GM18909 (cell line): ENCODE measurements around the gene TLR1.
"Not testable (repeated sequence)": the region's sequence is repeated elsewhere in the genome, so short reads cannot be mapped to it uniquely, and the experiment has no call there.

Source experiments
- ATAC-seq: cut with Tn5 transposase; IDR thresholded peaks from one replicate; pipeline ENCODE4 v1.9.1; 2021; ENCODE audit warnings: mild to moderate bottlenecking; ENCODE audit not compliant: unreplicated experiment, poor library complexity

TLR1 gene

DNA sequence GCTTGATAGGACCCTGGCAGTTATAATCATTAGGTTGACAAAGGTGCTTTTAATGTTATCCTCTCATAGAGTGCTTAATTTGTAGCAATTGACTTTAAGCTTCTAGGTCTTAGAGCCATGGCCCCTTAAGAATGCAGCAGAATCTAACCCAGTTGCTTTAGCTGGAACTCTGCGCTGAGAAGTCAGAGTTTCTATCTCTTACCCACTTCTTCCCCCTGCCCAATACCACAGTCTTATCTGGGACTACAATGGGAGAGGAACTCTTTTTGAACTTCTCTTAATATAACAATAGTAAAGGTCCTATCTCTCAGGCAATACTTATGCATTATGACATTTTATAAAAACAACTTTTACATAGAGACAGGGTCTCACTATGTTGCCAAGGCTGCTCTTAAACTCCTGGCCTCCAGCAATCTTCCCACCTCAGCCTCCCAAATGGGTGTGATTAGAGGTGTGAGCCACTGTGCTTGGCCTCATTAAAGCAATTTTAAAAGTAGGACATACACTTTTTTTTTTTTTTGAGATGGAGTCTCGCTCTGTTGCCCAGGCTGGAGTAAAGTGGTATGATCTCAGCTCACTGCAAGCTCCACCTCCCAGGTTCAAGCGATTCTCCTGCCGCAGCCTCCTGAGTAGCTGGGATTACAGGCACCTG is 23.6 kb downstream of the TLR1 start:
- no peak for ATAC-seq

DNA sequence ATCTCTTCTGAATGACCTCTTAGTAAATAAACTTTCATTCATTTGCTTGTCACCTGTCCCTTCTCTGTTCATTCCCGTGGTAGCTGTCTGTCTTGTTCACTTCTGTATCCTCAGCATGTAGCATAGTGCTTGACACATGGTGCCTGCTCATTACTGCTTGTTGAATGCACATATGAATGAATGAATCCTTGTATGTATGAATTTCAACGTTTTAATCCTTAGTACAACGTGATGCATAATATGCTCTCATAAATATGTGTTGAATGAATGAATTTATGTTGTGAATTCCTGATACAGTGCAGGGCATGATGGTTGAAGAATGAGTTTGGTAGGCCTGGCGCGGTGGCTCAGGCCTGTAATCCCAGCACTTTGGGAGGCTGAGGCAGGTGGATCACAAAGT is 24.8 kb downstream of the TLR1 start:
- ATAC-seq = no peak

DNA sequence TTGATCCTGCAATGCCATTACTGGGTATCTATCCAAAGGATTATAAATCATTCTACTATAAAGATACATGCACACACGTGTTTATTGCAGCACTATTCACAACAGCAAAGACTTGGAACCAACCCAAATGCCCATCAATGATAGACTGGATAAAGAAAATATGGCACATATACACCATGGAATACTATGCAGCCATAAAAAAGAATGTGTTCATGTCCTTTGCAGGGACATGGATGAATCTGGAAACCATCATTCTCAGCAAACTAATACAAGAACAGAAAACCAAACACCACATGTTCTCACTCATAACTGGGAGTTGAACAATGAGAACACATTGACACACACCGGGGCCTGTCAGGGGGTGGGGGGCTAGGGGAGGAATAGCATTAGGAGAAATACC is 26.7 kb downstream of the TLR1 start:
- not testable (repeated sequence) for ATAC-seq

DNA sequence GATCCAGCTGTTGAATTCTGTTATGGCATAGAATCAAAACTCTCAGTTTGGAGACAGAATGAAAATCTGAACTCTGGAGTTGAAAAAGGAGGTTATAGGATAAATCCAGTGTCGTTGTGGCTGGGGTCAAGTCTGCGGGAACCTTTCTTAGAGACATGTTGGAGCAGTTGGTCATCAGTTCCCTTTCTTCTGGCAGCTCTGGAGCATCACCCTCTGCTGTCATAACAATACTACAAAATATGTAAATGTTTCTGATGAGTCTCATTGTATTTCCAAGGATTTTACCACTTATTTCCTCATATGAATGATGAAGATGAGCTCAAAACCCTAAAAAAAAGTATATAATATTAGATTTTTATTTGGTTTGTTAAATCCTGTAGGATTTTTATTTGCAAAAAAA is 29.3 kb downstream of the TLR1 start:
- ATAC-seq = no peak

DNA sequence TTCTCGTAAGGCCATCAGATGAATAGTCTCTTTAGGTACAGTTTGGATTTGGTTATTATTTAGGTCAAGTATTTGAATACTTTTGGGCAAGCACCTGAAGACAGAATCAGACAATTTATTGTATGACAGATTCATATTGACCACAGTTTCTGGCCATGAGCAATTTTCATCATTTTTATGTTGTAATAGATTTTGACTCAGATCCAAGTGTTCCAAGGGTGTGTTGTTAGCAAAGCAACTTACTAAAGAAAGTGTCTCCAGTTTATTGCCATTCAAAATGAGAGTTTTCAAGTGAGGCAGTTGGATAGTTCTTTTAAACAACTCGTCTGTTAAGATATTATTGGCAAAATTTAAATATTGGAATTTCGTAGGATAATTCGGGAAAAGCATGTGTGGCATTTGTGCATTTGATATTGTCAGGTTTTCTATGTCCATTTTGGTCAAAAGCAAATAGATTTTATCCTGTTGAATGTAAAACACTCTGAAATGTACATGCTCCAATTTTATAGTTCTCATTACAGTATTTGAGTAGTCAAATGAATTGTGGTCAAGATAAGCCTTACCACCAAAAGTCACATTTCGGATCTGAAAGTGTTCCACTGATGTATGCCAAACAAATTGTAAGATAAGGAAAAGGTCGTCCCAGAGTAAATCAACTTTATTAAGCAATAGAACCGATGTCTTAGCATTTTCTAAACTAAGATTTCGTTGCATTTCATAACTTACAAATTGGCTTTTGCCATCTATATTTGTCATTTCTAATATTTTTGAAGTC is 30.2 kb downstream of the TLR1 start:
- ATAC-seq = no peak

DNA sequence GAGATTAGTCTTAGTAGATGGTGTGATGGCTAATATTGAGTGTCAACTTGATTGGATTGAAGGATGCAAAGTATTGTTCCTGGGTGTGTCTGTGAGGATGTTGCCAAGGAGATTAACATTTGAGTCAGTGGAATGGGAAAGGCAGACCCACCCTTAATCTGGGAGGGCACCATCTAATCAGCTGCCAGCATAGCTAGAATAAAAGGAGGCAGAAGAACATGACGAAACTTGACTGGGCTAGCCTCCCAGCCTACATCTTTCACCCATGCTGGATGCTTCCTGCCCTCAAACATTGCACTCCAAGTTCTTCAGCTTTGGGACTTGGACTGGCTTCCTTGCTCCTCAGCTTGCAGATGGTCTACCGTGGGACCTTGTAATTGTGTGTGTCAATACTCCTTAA is 34.3 kb downstream of the TLR1 start:
- not testable (repeated sequence) for ATAC-seq

DNA sequence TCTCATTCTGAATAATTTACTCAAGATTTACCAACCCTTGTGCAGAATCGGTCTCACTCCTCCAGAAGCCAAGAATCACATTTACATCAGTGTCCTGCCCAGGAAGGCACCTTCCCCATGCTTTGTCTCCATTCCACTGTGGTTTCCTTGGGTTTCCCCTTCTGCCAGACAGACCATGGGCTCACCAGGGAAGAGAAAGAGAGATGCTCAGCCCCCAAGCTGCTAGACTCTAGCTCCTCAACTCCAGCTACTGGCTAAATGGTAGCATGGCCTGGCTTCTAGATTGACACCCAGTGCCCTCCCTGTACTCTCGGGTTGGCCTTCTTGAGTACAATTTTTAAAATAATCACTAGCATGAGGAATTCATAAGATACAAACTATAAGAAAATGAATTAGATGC is 34.7 kb downstream of the TLR1 start:
- no peak for ATAC-seq

DNA sequence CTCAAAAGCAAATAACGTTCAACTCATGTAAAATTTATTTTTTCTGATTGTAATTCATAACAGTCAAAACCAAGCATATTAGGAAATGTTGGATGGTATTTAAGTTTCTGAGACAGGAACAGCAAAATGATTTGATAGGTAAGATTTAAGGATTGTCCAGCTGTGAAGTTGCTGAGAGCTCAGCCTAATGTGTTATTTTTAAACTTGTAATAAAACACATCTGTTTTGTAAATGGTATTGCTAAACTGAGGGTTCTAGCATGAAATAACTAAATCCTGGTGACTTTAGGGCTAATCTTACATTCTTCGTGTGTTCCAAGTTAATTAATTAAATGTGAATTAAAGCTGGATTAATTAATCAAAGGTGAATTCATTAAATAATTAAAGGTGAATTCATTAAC is 35.1 kb downstream of the TLR1 start:
- no peak for ATAC-seq

DNA sequence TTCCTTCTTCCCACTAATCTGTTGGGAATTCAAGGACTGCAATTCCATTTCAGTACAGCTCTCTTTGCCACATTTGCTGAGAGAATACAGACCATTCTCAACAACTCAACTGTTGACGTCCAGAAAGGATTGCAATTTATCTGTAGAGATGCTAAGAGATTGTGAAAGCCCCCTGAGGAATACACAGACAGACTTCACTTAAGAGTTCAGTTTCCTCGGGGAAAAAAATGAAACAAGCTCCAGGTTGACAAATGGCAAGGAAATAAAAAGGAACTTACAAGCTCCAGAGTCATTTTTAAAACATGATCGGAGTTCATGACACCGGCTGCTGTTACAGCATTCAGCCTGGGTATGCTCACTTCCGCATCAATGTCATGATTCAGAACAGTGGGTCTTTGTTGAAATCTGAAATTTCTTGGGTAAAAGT is 35.6 kb downstream of the TLR1 start:
- no peak for ATAC-seq

DNA sequence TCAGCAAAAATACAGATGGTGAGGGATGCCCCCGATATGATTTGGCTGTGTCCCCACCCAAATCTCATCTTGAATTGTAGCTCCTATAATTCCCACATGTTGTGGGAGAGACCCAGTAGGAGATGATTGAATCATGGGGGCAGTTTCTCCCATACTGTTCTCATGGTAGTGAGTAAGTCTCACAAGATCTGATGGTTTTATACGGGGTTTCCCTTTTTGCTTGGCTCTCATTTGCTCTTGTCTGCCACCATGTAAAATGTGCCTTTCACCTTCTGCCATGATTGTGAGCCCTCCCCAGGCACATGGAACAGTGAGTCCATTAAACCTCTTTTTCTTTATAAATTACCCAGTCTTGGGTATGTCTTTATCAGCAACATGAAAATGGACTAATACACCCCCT is 37.7 kb downstream of the TLR1 start:
- not testable (repeated sequence) for ATAC-seq

DNA sequence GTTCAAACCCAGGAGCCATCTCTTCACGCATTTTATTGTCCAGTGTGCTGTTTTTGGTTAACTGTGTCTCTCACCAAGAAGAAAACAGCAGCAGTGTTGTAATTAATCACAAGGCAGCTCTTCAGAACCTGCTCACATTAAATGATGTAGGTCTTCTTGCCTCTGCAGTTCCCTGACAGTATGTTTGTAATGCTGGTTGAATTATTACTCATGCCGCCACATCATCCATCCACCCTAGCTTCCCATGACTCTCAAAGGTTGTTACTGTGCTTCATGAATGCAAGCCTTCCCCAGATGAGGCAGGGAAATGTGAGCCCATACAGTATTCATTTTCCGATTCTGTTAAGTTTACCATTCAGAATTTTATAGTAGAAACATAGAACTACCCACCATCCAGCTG is 39.2 kb downstream of the TLR1 start:
- ATAC-seq = no peak

DNA sequence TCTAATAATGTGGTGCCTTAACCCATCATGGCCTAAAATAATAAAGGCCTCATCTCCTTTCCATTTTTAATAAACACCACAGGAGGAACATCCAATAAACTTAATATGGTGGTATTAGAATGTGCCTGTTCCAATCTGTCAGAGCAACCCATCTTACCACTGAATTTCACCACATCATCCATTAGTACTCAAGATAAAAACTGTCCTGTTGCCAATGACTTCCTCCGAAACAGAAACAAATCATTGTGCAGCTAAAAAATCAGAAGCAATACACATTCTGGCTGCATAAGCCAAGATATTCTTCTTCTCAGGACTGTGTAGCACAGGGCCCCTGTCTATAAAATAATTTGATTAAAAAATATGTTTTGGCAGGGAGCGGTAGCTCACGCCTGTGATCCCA is 40.3 kb downstream of the TLR1 start:
- no peak for ATAC-seq

DNA sequence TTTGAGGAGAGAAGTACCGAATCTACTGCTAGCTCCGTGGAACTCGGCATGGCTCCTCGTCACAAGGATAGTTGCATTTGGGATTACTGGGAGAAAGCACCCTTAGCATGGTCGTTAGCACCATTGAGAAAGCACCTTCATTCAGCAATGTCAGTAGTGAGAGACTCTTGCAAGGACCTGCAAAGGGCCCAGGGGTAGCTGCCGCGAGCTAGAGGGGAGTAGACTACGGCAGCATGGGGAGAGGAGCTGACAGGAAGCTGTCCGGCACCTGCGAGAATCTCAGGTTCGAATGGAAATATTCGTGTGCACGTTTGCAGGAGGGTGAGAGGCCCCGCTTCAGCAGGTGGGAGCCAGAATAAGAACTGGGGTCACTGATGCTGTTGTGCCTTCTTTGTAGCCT is 42.0 kb downstream of the TLR1 start:
- peak; percentile 38 for ATAC-seq

DNA sequence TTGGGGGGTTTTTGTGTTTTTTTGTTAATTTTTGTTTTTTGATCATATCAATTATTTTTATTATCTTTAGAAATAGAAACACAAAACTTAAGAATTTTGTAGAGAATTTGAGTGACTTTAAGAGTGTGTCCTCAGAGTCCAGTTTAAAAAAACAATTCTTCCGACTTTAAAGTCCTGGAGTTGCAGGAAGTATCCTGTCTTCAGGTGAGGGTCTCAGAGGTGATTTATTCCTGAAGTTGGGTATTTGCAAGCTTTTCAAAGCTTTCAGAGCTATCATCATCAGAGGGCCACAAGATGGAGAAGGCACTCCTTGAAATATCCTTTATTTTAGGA is 44.8 kb downstream of the TLR1 start:
- ATAC-seq = no peak

DNA sequence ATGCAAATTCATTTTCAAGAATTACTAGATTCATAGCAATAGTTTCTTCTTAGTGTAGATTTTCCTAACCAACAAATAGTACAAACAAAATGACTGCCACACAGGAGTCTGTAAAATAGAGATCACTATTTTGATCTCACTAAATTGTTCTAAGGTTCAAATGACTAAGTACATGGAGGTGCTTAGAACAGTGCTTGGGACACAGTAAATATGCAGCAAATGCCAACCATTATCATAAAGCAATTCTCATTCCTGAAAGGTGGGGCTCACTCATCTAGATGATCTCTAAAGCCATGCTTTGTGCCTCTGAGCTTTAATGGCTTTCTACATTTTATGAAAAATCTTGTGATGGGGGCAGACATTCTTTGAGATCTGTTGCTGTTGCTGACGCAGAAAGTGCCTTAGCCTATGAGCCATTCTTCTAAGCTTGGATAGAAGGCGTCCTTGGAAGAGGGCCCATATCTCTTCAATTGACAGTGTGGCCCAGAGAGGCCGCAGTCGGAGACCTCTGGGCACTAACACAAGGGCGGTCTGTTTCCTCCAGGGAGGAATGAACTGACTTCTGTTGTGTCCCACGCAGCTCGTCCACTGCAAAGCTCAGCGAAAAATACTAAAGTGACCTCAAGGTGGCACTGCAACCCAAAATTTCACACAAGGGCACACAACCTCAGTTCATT is 45.3 kb downstream of the TLR1 start:
- ATAC-seq = no peak

DNA sequence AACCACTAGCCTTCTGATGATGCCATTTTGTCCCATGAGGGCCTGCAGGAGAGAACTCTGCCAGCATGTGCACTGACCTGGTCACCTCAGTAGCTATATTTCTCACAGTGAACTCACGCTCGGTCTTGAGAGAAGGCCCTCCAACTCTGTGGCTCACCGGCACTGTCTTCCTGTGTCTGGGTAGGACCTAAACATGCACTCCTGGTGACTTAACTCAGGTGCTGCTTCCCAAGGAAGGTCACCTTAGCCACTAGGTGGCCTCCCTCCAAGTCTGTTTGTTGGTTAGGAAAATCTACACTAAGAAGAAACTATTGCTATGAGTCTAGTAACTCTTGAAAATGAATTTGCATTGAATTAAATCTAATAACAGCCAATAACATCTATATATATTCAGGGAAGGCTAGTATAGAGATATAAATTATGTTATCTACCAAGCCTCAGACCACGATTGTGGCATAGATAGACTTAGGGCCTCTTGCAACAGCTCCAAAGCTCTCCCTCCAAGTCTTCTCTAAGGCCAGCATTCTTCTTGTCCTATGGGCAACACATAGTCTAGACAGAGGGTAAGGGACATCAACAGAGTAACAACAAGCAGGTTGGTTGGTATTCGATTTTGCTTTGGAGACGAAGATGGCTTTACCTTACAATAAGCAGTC is 46.5 kb downstream of the TLR1 start:
- ATAC-seq = no peak

DNA sequence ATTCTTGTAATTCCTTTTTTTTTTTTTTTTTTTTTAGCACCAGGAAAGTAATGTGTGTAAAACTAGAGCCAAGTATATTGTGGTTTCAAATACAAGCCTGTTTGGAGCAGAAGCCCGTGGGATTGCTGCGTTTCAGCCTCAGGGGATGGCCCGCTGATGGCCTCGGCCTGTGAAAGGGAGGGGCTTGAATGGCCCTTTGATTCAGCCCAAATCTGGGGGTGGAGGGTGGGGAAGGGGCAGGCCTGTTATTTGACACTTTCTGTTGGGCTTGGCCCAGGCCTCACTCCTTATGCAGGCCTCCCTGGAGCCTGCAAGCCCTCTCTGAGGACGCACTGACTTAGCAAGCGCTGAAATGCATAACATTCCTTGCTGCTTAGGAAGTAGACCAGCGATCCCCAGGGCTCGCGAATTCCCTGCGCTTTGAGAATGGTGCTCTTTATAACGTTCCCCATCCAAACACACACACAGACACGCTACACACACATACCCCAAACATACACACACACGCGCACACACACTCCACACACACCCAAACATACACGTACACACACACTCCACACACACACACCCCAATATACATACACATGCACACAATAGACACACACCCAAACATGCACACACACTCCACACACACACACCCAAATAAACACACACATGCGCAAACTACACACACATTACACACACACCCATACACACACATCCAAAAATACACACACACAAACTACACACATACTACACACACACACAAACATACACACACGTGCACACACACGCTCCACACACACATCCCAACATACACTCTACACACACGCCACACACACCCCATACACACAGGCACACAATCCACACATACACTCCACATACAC is 51.4 kb downstream of the TLR1 start:
- no peak for ATAC-seq

DNA sequence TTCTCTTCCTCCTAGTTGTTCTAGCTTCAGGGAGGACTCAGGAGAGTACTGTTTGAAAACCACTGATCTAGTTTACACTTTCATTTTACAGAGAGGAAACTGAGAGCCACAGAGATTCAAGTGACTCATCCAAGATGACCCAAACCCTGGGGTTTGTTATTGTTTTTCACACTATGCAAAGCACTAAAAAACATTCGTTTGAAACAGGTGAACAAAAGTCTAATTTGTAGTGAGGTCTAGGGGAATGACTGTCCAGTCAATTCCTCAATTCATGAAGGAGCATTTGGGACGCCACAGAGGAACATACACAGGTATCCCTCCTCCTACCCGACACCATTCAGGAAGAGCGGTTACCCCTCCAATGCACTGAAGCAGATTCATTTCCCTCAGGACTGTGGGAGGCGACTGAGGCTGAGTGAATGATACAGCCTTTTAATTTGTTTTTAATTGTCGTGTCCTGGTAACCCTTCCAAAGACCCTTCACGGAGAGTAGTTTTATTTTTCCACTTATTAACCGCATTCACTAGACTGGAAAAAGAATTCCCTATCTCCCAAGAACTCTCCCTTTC is 52.1 kb downstream of the TLR1 start:
- ATAC-seq = peak; percentile 95

DNA sequence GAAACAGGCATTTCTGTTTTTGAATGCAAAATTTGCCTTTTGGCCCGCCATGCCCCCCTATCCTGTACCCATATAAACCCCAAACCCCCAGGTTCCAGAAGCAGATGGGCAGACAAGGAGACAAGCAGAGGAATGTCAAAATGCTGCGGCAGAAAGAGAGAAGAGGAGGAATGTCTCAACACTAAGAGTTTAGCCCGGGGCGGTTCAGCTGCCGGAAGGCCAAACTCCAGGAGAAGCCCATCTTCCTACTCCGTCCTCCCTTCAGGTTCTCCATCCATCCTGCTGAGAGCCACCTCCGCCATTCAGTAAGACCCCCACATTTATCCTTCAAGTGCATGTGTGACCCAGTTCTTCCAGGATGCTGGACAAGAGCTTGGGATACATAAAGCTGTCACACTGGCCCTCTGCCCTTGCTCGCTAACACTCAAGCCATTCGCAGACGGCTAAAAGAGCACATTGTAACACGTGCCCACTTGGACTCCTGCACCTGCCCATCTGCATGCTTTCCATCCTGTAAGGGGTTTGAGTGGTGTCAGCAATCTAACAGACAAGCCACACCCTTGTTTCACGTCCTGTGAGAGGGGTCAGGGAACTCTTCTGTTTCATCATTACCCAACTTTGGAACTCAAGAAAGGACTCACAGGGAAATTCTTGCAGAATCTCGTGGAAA is 53.1 kb downstream of the TLR1 start:
- ATAC-seq = no peak
